SU-DHL-6 (cell line): ENCODE results near the gene ZNF841.

Source experiments
- EZH2phosphoT487 ChIP-seq: fragments of 200-600 bp; sonication (generic), shearing (Covaris generic); conservative IDR thresholded peaks from 2 replicates; pipeline ENCODE4 v1.6.1; 2018; ENCODE audit warnings: mild to moderate bottlenecking, antibody characterized with exemption, low read length, moderate library complexity, mixed read lengths
- TF ChIP-seq, protein P1 (sequence below): fragments of 200-600 bp; sonication (generic); IDR thresholded peaks from one replicate; pipeline ENCODE4 v1.5.1; 2017; ENCODE audit warnings: antibody characterized with exemption, mild to moderate bottlenecking, low read length, moderate library complexity; ENCODE audit not compliant: insufficient read depth, poor library complexity, severe bottlenecking

DNA sequence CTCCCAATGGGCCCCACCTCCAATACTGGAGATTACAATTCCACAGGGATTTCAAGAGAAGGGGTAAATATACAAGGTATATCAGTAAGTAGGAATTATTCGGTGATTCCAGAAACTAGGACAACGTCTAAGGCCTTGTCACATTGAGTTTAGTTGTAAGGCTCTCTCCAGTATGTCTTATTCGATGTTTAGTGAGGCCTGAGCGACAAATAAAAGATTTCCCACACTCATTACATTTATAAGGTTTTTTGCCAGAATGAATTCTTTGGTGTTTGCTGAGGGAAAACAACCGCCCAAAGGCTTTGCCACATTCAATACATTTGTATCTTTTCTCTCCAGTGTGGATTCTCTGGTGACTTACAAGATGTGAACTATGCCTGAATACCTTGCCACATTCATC lies 19.1 kb upstream of the ZNF841 start:
- TF ChIP-seq, protein P1, sequence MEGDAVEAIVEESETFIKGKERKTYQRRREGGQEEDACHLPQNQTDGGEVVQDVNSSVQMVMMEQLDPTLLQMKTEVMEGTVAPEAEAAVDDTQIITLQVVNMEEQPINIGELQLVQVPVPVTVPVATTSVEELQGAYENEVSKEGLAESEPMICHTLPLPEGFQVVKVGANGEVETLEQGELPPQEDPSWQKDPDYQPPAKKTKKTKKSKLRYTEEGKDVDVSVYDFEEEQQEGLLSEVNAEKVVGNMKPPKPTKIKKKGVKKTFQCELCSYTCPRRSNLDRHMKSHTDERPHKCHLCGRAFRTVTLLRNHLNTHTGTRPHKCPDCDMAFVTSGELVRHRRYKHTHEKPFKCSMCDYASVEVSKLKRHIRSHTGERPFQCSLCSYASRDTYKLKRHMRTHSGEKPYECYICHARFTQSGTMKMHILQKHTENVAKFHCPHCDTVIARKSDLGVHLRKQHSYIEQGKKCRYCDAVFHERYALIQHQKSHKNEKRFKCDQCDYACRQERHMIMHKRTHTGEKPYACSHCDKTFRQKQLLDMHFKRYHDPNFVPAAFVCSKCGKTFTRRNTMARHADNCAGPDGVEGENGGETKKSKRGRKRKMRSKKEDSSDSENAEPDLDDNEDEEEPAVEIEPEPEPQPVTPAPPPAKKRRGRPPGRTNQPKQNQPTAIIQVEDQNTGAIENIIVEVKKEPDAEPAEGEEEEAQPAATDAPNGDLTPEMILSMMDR, result no peak
- TF ChIP-seq EZH2phosphoT487, result no peak
